Stimulated activated naive CD8-positive, alpha-beta T cell treated with anti-CD3 and anti-CD28 coated beads, Interleukin-15, Interleukin-2, amounts not matched to agents 100 ng/mL and 50 ng/mL, for 24 hours (primary cell): Measurements from ENCODE around the gene RPS6KL1.

ENCODE experiments used
- H3K27ac Mint-ChIP-seq: one replicate; pipeline ENCODE4 v1.8.0; 2021; ENCODE audit warnings: mild to moderate bottlenecking, mixed read lengths
- H3K27me3 Mint-ChIP-seq: one replicate; pipeline ENCODE4 v1.8.0; 2021; ENCODE audit warnings: mixed read lengths
- H3K36me3 Mint-ChIP-seq: one replicate; pipeline ENCODE4 v1.8.0; 2021; ENCODE audit warnings: low read depth, mixed read lengths
- H3K4me1 Mint-ChIP-seq: one replicate; pipeline ENCODE4 v1.8.0; 2021; ENCODE audit warnings: low read depth, mixed read lengths
- H3K4me3 Mint-ChIP-seq: one replicate; pipeline ENCODE4 v1.8.0; 2021; ENCODE audit warnings: mild to moderate bottlenecking, mixed read lengths
- H3K9me3 Mint-ChIP-seq: one replicate; pipeline ENCODE4 v1.8.0; 2021; ENCODE audit warnings: mixed read lengths

The RPS6KL1 gene

GRCh38 chr14:74858022-74858421 is 65.0 kb downstream of the RPS6KL1 start:
- Mint-ChIP-seq H3K4me3 (no peak overlapping the region), H3K4me1 (peaks cover 13% of the 10 kb centered on the region), H3K27ac (no peak overlapping the region), H3K9me3 (no peaks in the 10 kb centered on the region), H3K27me3 (no peaks in the 10 kb centered on the region), H3K36me3 (no peaks in the 10 kb centered on the region)

GRCh38 chr14:74856366-74856765 is 66.7 kb downstream of the RPS6KL1 start:
- no peaks in the 10 kb centered on the region for H3K27me3 Mint-ChIP-seq
- no peak overlapping the region for H3K27ac Mint-ChIP-seq
- H3K9me3 Mint-ChIP-seq: no peaks in the 10 kb centered on the region
- H3K4me1 Mint-ChIP-seq: peaks cover 23% of the 10 kb centered on the region
- no peak overlapping the region for H3K4me3 Mint-ChIP-seq
- H3K36me3 Mint-ChIP-seq: no peaks in the 10 kb centered on the region

- Mint-ChIP-seq H3K4me1 (peaks cover 23% of the 10 kb centered on the region), H3K27me3 (no peaks in the 10 kb centered on the region), H3K4me3 (no peak overlapping the region), H3K9me3 (no peaks in the 10 kb centered on the region), H3K36me3 (no peaks in the 10 kb centered on the region), H3K27ac (no peak overlapping the region)
Observed at GRCh38 chr14:74855945-74856344, 67.1 kb downstream of the RPS6KL1 start.

- no peak overlapping the region for H3K27ac Mint-ChIP-seq
- no peaks in the 10 kb centered on the region for H3K36me3 Mint-ChIP-seq
- no peaks in the 10 kb centered on the region for H3K27me3 Mint-ChIP-seq
- no peak overlapping the region for H3K4me3 Mint-ChIP-seq
- H3K9me3 Mint-ChIP-seq: no peaks in the 10 kb centered on the region
- peaks cover 23% of the 10 kb centered on the region for H3K4me1 Mint-ChIP-seq
Observed at GRCh38 chr14:74855021-74855420, 68.0 kb downstream of the RPS6KL1 start.
